ENCODE results near the gene ZBTB7B. TPM values are rescaled to one million over a fixed set of nuclear protein-coding genes. Genes with fewer than 3 reads are reported as not detected.
A peak's percentile ranks its signal among the peaks of the same experiment; 100 is the strongest.

Gene ZBTB7B
- total RNA-seq, 1 experiment from 2014 or later, result 38.3 TPM

- Histone ChIP-seq H3K4me1 (ENCODE audit: insufficient read depth, low read length) (peaks cover 2% of the 10 kb centered on the region; the same call in 1 of the 2 replicates), H2AFZ (ENCODE audit: low read length) (no peak within 1 kb of the TSS), H3T11ph (ENCODE audit: low read length) (no peak within 1 kb of the TSS), H3K79me2 (ENCODE audit: insufficient read depth, low read length) (no peaks in the 10 kb centered on the region; the same call in 1 of the 2 replicates), H3K4ac (ENCODE audit: low read depth, low read length) (no peak within 1 kb of the TSS), H4K20me1 (ENCODE audit: control insufficient read depth, insufficient read depth, insufficient read length) (no peaks in the 10 kb centered on the region), H3K9ac (ENCODE audit: extremely low read depth, insufficient read length, low read length) (peak within 1 kb of the TSS; percentile 74), H4K91ac (ENCODE audit: insufficient read length, low read depth, low read length) (no peak within 1 kb of the TSS), H3K14ac (ENCODE audit: insufficient read depth, low read length) (peak within 1 kb of the TSS; percentile 98), H2BK12ac (ENCODE audit: insufficient read length, low read depth, low read length) (no peak within 1 kb of the TSS), H3K79me1 (ENCODE audit: insufficient read depth, low read depth, low read length, poor library complexity, severe bottlenecking) (no peaks in the 10 kb centered on the region), H3K4me2 (ENCODE audit: insufficient read depth, insufficient read length, low read length) (peak within 1 kb of the TSS; percentile 76), H3K9me3 (ENCODE audit: control insufficient read depth, low read depth, low read length) (no peaks in the 10 kb centered on the region), H3K27ac (ENCODE audit: insufficient read length, low read depth, low read length) (peak within 1 kb of the TSS; percentile 4), H3K27me3 (ENCODE audit: insufficient read depth, low read length) (no peaks in the 10 kb centered on the region), H3K23ac (ENCODE audit: insufficient read length, low read depth, low read length) (no peak within 1 kb of the TSS), H2BK120ac (ENCODE audit: low read depth, low read length, poor library complexity, severe bottlenecking) (no peak within 1 kb of the TSS), H4K8ac (replicated peaks; ENCODE audit: insufficient read length, low read depth, low read length) (no peak within 1 kb of the TSS), H3K56ac (ENCODE audit: insufficient read length, low read depth, low read length) (no peak within 1 kb of the TSS), H3K18ac (ENCODE audit: insufficient read length, low read depth, low read length) (peak within 1 kb of the TSS; percentile 96), H2BK15ac (ENCODE audit: low read depth, low read length) (no peak within 1 kb of the TSS), H3K23me2 (ENCODE audit: insufficient read length, low read depth, low read length, poor library complexity, severe bottlenecking) (peaks cover 3% of the 10 kb centered on the region), H2BK20ac (ENCODE audit: low read depth, low read length, poor library complexity, severe bottlenecking) (no peak within 1 kb of the TSS), H4K5ac (ENCODE audit: insufficient read length, low read depth, low read length) (no peak within 1 kb of the TSS), H2BK5ac (ENCODE audit: insufficient read length, low read length) (no peak within 1 kb of the TSS), H2AK5ac (ENCODE audit: insufficient read length, low read length) (no peak within 1 kb of the TSS)
- Mint-ChIP-seq H3K27ac (peak within 1 kb of the TSS; percentile 88 to 95 (median 93)), H3K4me3 (peak within 1 kb of the TSS; percentile 82 to 99), H3K4me1 (peaks cover 41 to 46% of the 10 kb centered on the region in 2 experiments), H3K36me3 (ENCODE audit: insufficient read depth in 1 of 3, low read depth in 3 of 3) (peaks cover 29 to 68% (median 57%) of the 10 kb centered on the region in 3 experiments; a peak in 6 of 7 replicates), H3K27me3 (ENCODE audit: low read depth) (no peaks in the 10 kb centered on the region), H3K9me3 (no peaks in the 10 kb centered on the region)
- DNase-seq, result peak; percentile 82
- no CpG with 5 or more reads among the region's 93 CpGs for WGBS (ENCODE audit: extremely low coverage, insufficient read length, low lambda C conversion rate)
- TF ChIP-seq, protein P1, sequence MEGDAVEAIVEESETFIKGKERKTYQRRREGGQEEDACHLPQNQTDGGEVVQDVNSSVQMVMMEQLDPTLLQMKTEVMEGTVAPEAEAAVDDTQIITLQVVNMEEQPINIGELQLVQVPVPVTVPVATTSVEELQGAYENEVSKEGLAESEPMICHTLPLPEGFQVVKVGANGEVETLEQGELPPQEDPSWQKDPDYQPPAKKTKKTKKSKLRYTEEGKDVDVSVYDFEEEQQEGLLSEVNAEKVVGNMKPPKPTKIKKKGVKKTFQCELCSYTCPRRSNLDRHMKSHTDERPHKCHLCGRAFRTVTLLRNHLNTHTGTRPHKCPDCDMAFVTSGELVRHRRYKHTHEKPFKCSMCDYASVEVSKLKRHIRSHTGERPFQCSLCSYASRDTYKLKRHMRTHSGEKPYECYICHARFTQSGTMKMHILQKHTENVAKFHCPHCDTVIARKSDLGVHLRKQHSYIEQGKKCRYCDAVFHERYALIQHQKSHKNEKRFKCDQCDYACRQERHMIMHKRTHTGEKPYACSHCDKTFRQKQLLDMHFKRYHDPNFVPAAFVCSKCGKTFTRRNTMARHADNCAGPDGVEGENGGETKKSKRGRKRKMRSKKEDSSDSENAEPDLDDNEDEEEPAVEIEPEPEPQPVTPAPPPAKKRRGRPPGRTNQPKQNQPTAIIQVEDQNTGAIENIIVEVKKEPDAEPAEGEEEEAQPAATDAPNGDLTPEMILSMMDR (conservative IDR thresholded peaks at IDR 0.05), result peak; percentile 65
These were observed 41.1 kb upstream of the ZBTB7B start, which contains the start of gene PYGO2 for GRCh38 chr1:154961207-154962155. Gene PYGO2 (minus strand): TSS chr1:154961782. CDS start chr1:154961576, 206 bp downstream.
